Smooth muscle cell of bladder (primary cell): ENCODE data around the gene HDAC8. TPM values are rescaled to one million over a fixed set of nuclear protein-coding genes. Genes with fewer than 3 reads are reported as not detected.

Source experiments
- total RNA-seq: library from RNA; depleted of rRNA; stranded (reverse); fragments of >200 nt; gene quantifications from 2 replicates; pipeline ENCODE4 v1.2.3, GENCODE V29; 2014

Gene HDAC8
- 31.6 and 35.3 TPM in 2 replicates for total RNA-seq

GRCh38 chrX:72572248-72573157 is at the start of gene HDAC8:
Gene HDAC8, minus strand, starts transcription at chrX:72572843. Its CDS starts 82 bp downstream, at chrX:72572761.

DNA sequence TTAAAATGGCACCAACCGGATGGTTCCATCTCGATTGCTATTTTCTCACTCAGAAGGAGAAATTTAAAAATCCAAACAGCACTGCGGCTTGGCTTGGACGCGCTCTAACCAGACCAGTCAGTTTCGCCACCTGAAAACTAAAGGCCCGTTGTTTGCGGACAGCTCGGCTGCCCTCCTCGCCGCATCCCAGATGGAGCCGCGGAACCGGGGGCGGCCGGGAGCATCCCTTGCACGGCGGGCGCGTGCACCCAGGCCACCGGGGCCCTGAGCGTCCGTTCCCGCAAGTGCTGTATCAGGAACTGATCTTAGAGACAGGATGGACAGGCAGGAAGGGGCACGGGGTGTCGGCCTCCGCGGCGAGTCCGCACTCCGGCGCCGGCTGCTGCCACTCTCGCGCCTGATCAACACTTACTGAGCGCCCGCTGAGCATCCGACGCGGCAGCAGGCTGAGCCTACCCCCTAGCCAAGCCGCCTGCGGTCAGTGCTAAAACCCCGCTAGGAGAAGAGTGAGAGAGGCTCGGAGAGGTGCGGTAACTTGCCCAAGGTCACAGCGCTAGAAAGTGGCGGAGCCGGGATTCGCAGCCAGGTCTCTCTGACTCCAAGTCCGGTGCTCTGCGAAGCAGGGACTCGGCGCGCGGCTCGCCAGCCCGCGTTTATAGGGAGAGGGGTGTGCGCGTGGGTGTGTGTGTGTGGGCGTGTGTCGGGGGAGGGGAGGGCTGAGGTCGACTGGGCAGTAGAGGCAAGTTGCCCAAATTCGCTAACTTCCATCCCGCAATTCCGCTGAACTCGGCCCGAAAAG is 267.2 kb downstream of the HDAC8 start, which contains the start of gene CITED1:
Gene CITED1, minus strand, starts transcription at position 629 of the 799 bp plus-strand sequence. CDS start 3,045 bp downstream, outside the sequence.

Other genes starting within 250 kb of the HDAC8 start
- 3.6 and 5.1 TPM in 2 replicates for gene PHKA1, start 141.5 kb upstream of the HDAC8 start, total RNA-seq
- not detected in 2 replicates for gene DMRTC1B, start 204.0 kb upstream of the HDAC8 start, total RNA-seq
- not detected in 2 replicates for gene FAM236B, start 209.8 kb upstream of the HDAC8 start, total RNA-seq
- gene FAM236D, start 235.4 kb upstream of the HDAC8 start, total RNA-seq: not detected in 2 replicates